GM21576 (cell line): ENCODE data around the gene YEATS4.

Source experiments
- ATAC-seq: cut with Tn5 transposase; IDR thresholded peaks from one replicate; pipeline ENCODE4 v1.9.1; 2021; ENCODE audit warnings: mild to moderate bottlenecking, moderate library complexity; ENCODE audit not compliant: unreplicated experiment

YEATS4 gene

GRCh38 chr12:69430942-69431590 is 71.5 kb downstream of the YEATS4 start:
- no peak for ATAC-seq

DNA sequence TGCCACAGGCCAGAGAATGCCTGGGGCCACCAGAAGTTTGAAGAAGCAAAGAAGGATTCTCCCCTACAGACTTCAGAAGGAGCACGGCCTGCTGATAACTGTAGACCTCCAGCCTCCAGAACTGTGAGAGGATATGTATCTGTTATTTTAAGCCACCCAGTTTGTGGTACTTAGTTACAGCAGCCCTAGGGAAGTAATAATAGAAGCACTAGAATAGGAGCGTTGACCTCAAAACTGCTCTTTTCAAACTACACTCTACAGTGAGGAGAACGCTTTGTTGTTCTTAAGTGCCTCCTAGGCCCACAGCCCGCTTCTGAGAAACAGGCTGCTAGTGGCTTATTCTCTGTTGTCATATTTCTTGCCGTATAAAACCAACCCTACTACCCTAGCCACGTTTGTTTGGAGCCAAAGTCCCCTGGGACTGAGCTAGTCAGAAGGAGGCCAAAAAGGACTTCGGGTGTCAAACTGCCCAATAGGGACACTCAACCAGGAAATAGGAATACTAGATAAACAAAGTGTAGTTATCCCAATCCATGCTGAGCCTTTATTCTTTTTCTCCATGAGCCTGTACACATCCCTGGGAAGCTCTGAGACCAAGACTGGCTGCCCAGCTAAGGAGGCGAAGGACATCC is 72.2 kb downstream of the YEATS4 start:
- no peak for ATAC-seq

- no peak for ATAC-seq
These were observed 74.1 kb downstream of the YEATS4 start for GRCh38 chr12:69433653-69434052.

- no peak for ATAC-seq
These were observed 76.1 kb downstream of the YEATS4 start for GRCh38 chr12:69435644-69436043.

- ATAC-seq: no peak
These were observed 77.5 kb downstream of the YEATS4 start for GRCh38 chr12:69437073-69437472.

GRCh38 chr12:69438539-69438938 is 79.0 kb downstream of the YEATS4 start:
- ATAC-seq: no peak

- no peak for ATAC-seq
These were observed 80.5 kb downstream of the YEATS4 start for GRCh38 chr12:69440016-69440415.
